Progenitor cell of endocrine pancreas (in vitro differentiated cells): ENCODE results near the gene DEFB113. TPM values are rescaled to one million over a fixed set of nuclear protein-coding genes. Genes with fewer than 3 reads are reported as not detected.
"Not testable (repeated sequence)": the region's sequence is repeated elsewhere in the genome, so short reads cannot be mapped to it uniquely, and the experiment has no call there.

ENCODE experiments used
- DNase-seq: peaks from one replicate; pipeline ENCODE4 v3.0.0; 2021; ENCODE audit warnings: low spot score; ENCODE audit not compliant: unreplicated experiment
- H3K27ac Mint-ChIP-seq: 2 replicates; pipeline ENCODE4 v1.8.0; 2021; ENCODE audit warnings: mild to moderate bottlenecking, moderate library complexity, mixed read lengths
- H3K27me3 Mint-ChIP-seq: 2 replicates; pipeline ENCODE4 v1.8.0; 2021; ENCODE audit warnings: mixed read lengths
- H3K36me3 Mint-ChIP-seq: 2 replicates; pipeline ENCODE4 v1.8.0; 2022; ENCODE audit warnings: mixed read lengths; ENCODE audit not compliant: insufficient read depth
- H3K4me1 Mint-ChIP-seq: 2 replicates; pipeline ENCODE4 v1.8.0; 2021; ENCODE audit warnings: low read depth, mixed read lengths
- H3K4me3 Mint-ChIP-seq: 2 replicates; pipeline ENCODE4 v1.8.0; 2021; ENCODE audit warnings: low read depth, mild to moderate bottlenecking, moderate library complexity, mixed read lengths
- H3K9me3 Mint-ChIP-seq: 2 replicates; pipeline ENCODE4 v1.8.0; 2021; ENCODE audit warnings: low read depth, mixed read lengths
- CTCF ChIP-seq: fragments of 200-600 bp; sonication (generic); IDR thresholded peaks from one replicate; pipeline ENCODE4 v1.5.0; 2021; ENCODE audit warnings: antibody characterized with exemption, mild to moderate bottlenecking; ENCODE audit not compliant: unreplicated experiment
- total RNA-seq: library from RNA; stranded (reverse); gene quantifications from 2 replicates; pipeline ENCODE4 v1.2.1, GENCODE V29; 2021

Gene DEFB113
- total RNA-seq, 1 donor from 2014 or later, result not detected

DNA sequence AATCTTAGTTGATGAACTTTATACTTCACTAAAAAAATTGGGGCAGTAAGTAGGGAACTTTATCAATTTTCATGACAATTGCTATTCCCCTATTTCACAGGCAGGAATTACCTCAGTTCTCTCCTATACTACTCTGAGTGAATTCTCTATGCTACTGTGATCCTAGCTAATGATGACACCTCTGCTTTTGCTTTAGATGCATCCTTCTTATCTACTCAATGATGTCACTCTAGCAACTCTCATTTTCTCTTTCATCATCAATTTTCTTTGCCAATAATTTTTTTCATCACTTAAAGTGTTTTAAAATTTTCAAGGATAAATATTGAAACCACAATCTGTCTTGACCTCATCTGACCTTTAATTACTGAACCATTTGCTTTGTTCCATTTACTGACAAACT is 13.6 kb downstream of the DEFB113 start:
- H3K27ac Mint-ChIP-seq, result no peak overlapping the region
- no peaks in the 10 kb centered on the region for H3K36me3 Mint-ChIP-seq
- no peak for TF ChIP-seq CTCF
- H3K4me3 Mint-ChIP-seq, result no peak overlapping the region
- no peak for DNase-seq
- H3K27me3 Mint-ChIP-seq, result no peaks in the 10 kb centered on the region
- no peaks in the 10 kb centered on the region for H3K4me1 Mint-ChIP-seq
- peaks cover 4% of the 10 kb centered on the region for H3K9me3 Mint-ChIP-seq

GRCh38 chr6:49951926-49952325 is 17.5 kb downstream of the DEFB113 start:
- no peak overlapping the region for H3K4me3 Mint-ChIP-seq
- DNase-seq, result no peak
- no peaks in the 10 kb centered on the region for H3K27me3 Mint-ChIP-seq
- no peaks in the 10 kb centered on the region for H3K9me3 Mint-ChIP-seq
- no peak for TF ChIP-seq CTCF
- H3K27ac Mint-ChIP-seq, result no peak overlapping the region
- no peaks in the 10 kb centered on the region for H3K4me1 Mint-ChIP-seq
- H3K36me3 Mint-ChIP-seq, result no peaks in the 10 kb centered on the region

- no peak for TF ChIP-seq CTCF
- peak overlapping the region; percentile 65 for H3K4me3 Mint-ChIP-seq
- no peaks in the 10 kb centered on the region for H3K36me3 Mint-ChIP-seq
- no peak for DNase-seq
- H3K27ac Mint-ChIP-seq, result no peak overlapping the region
- no peaks in the 10 kb centered on the region for H3K27me3 Mint-ChIP-seq
- H3K4me1 Mint-ChIP-seq, result no peaks in the 10 kb centered on the region
- no peaks in the 10 kb centered on the region for H3K9me3 Mint-ChIP-seq
These were observed 19.0 kb downstream of the DEFB113 start for GRCh38 chr6:49950415-49950751.

- no peaks in the 10 kb centered on the region for H3K27me3 Mint-ChIP-seq
- H3K27ac Mint-ChIP-seq, result no peak overlapping the region
- no peaks in the 10 kb centered on the region for H3K4me1 Mint-ChIP-seq
- DNase-seq, result no peak
- peaks cover 7% of the 10 kb centered on the region for H3K9me3 Mint-ChIP-seq
- H3K4me3 Mint-ChIP-seq, result peak overlapping the region; percentile 15
- TF ChIP-seq CTCF, result no peak
- H3K36me3 Mint-ChIP-seq, result no peaks in the 10 kb centered on the region
These were observed 20.4 kb downstream of the DEFB113 start for GRCh38 chr6:49949062-49949461.

- Mint-ChIP-seq H3K4me3 (no peak overlapping the region), H3K27me3 (no peaks in the 10 kb centered on the region), H3K9me3 (peaks cover 8% of the 10 kb centered on the region), H3K4me1 (no peaks in the 10 kb centered on the region), H3K36me3 (no peaks in the 10 kb centered on the region), H3K27ac (no peak overlapping the region)
- DNase-seq, result no peak
- no peak for TF ChIP-seq CTCF
These were observed 22.6 kb downstream of the DEFB113 start for GRCh38 chr6:49946835-49947234.

GRCh38 chr6:49944068-49944467 is 25.4 kb downstream of the DEFB113 start:
- H3K4me1 Mint-ChIP-seq, H3K27ac Mint-ChIP-seq, DNase-seq, H3K4me3 Mint-ChIP-seq, H3K9me3 Mint-ChIP-seq, H3K36me3 Mint-ChIP-seq, H3K27me3 Mint-ChIP-seq: not testable (repeated sequence)
